Colonic mucosa (tissue), 4 donors: ENCODE measurements around the gene TUBGCP5. TPM values are rescaled to one million over a fixed set of nuclear protein-coding genes. Genes with fewer than 3 reads are reported as not detected.
"Not testable (repeated sequence)": the region's sequence is repeated elsewhere in the genome, so short reads cannot be mapped to it uniquely, and the experiment has no call there.

ENCODE experiments used
- DNase-seq: peaks from one replicate; pipeline ENCODE4 v3.0.0-alpha.2; 2020
- H3K27ac ChIP-seq: fragments of 200-600 bp; one replicate; pipeline ENCODE4 v1.8.0; 2021
- H3K27me3 ChIP-seq: fragments of 200-600 bp; one replicate; pipeline ENCODE4 v1.8.0; 2021
- H3K36me3 ChIP-seq: fragments of 200-600 bp; one replicate; pipeline ENCODE4 v1.8.0; 2021
- H3K4me1 ChIP-seq: fragments of 200-600 bp; one replicate; pipeline ENCODE4 v1.8.0; 2021; ENCODE audit warnings: mild to moderate bottlenecking
- H3K4me3 ChIP-seq: fragments of 200-600 bp; one replicate; pipeline ENCODE4 v1.8.0; 2021
- H3K9ac ChIP-seq, 2 donors: one replicate each; pipeline ENCODE4 v1.7.0; 2013; ENCODE audit warnings: control low read depth in 2 of 2, low read depth in 2 of 2, low read length in 2 of 2
- H3K9me3 ChIP-seq: fragments of 200-600 bp; one replicate; pipeline ENCODE4 v1.8.0; 2021
- intact Hi-C: fragments of 100-400 bp; cut with DNase I; formaldehyde crosslinking; loops from one replicate; pipeline ENCODE4 v1.14.1; 2022
- total RNA-seq, 2 donors: library from RNA; stranded (reverse); fragmentation: NEBNext Ultra II Directional in 1 of 2; extraction: Animal tissue kit (Norgen Biotek cat#: 25700) in 1 of 2; gene quantifications; one replicate each; pipeline ENCODE4 v1.2.1, GENCODE V29; 2021
- TF ChIP-seq, protein P1 (sequence below): fragments of 200-600 bp; IDR thresholded peaks from one replicate; pipeline ENCODE4 v1.8.0; 2022; ENCODE audit warnings: antibody characterized with exemption, mild to moderate bottlenecking
- donor health status: healthy.
- donor health status: DM: no; HTN: no; CAD: no.
- donor health status: DM: no; HTN: no; CAD: no.

Gene TUBGCP5
- total RNA-seq, 2 donors from 2014 or later: 7.5 to 10.9 TPM

GRCh38 chr15:22989576-22990477, 49.5 kb downstream of the TUBGCP5 start:
- Histone ChIP-seq H3K9me3 (no peaks in the 10 kb centered on the region), H3K4me3 (no peak overlapping the region), H3K27ac (no peak overlapping the region), H3K4me1 (no peaks in the 10 kb centered on the region), H3K27me3 (no peaks in the 10 kb centered on the region), H3K36me3 (no peaks in the 10 kb centered on the region), H3K9ac (no peak overlapping the region)
- DNase-seq: no peak
- TF ChIP-seq, protein P1, sequence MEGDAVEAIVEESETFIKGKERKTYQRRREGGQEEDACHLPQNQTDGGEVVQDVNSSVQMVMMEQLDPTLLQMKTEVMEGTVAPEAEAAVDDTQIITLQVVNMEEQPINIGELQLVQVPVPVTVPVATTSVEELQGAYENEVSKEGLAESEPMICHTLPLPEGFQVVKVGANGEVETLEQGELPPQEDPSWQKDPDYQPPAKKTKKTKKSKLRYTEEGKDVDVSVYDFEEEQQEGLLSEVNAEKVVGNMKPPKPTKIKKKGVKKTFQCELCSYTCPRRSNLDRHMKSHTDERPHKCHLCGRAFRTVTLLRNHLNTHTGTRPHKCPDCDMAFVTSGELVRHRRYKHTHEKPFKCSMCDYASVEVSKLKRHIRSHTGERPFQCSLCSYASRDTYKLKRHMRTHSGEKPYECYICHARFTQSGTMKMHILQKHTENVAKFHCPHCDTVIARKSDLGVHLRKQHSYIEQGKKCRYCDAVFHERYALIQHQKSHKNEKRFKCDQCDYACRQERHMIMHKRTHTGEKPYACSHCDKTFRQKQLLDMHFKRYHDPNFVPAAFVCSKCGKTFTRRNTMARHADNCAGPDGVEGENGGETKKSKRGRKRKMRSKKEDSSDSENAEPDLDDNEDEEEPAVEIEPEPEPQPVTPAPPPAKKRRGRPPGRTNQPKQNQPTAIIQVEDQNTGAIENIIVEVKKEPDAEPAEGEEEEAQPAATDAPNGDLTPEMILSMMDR: no peak
- intact Hi-C loops: no loop called here

GRCh38 chr15:22988811-22989210, 50.6 kb downstream of the TUBGCP5 start:
- Histone ChIP-seq H3K27ac (no peak overlapping the region), H3K9ac (no peak overlapping the region), H3K9me3 (no peaks in the 10 kb centered on the region), H3K4me3 (no peak overlapping the region), H3K36me3 (no peaks in the 10 kb centered on the region), H3K27me3 (no peaks in the 10 kb centered on the region), H3K4me1 (no peaks in the 10 kb centered on the region)
- TF ChIP-seq, protein P1: no peak
- no peak for DNase-seq
- intact Hi-C loops: no loop called here

DNA sequence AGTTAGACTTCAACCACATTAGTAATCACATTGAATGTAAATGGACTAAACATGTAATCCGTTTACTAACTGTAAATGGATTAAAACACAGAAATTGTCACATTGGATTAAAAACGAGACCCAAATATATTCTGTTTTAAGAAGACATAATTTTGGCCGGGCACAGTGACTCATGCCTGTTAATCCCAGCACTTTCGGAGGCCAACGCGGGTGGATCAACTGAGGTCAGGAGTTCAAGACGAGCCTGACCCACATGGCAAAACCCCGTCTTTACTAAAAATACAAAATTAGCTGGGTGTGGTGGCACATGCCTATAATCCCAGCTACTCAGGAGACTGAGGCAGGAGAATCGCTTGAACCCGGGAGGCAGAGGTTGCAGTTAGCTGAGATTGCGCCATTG, 57.4 kb downstream of the TUBGCP5 start:
- H3K27me3 ChIP-seq, H3K4me1 ChIP-seq, H3K36me3 ChIP-seq, DNase-seq, H3K9me3 ChIP-seq, intact Hi-C loops, H3K27ac ChIP-seq, H3K9ac ChIP-seq, H3K4me3 ChIP-seq: not testable (repeated sequence)

GRCh38 chr15:22981051-22981840, 58.1 kb downstream of the TUBGCP5 start:
- H3K27me3 ChIP-seq: no peaks in the 10 kb centered on the region
- peak overlapping the region; percentile 83 for H3K27ac ChIP-seq
- peaks cover 5% of the 10 kb centered on the region for H3K4me1 ChIP-seq
- peak overlapping the region; percentile 81 to 96 for H3K9ac ChIP-seq
- no peaks in the 10 kb centered on the region for H3K36me3 ChIP-seq
- peak overlapping the region; percentile 85 for H3K4me3 ChIP-seq
- no peaks in the 10 kb centered on the region for H3K9me3 ChIP-seq
- intact Hi-C loops: no loop called here
- no peak for DNase-seq
- TF ChIP-seq, protein P1: no peak

GRCh38 chr15:22980189-22981050, 58.9 kb downstream of the TUBGCP5 start, which contains the start of gene CYFIP1:
CYFIP1 (minus strand) TSS chr15:22980368; CDS start chr15:22947285, 33,083 bp downstream.
- peak within 1 kb of the TSS; percentile 83 for H3K27ac ChIP-seq
- H3K9me3 ChIP-seq: no peaks in the 10 kb centered on the region
- no peaks in the 10 kb centered on the region for H3K36me3 ChIP-seq
- peak within 1 kb of the TSS; percentile 85 for H3K4me3 ChIP-seq
- TF ChIP-seq, protein P1: no peak
- DNase-seq: peak; percentile 91
- no peaks in the 10 kb centered on the region for H3K27me3 ChIP-seq
- peak within 1 kb of the TSS; percentile 89 to 96 for H3K9ac ChIP-seq
- intact Hi-C loops: no loop called here
- H3K4me1 ChIP-seq: peaks cover 5% of the 10 kb centered on the region
